NCI-H187 treated with DMSO at 0.1 percent for 48 hours (cell line): Measurements from ENCODE around the gene HOXC10.

ENCODE experiments used
- DNase-seq: peaks from one replicate; lab custom pipeline; 2025; lab: John Stamatoyannopoulos, UW

HOXC10 gene

GRCh38 chr12:53965281-53966084 lies 19.5 kb upstream of the HOXC10 start:
- no peak for DNase-seq

GRCh38 chr12:53966085-53966384 lies 18.9 kb upstream of the HOXC10 start:
- DNase-seq: no peak

GRCh38 chr12:53966385-53967133 lies 18.4 kb upstream of the HOXC10 start:
- DNase-seq: no peak

- DNase-seq: no peak
Observed at GRCh38 chr12:53967421-53967925, 17.5 kb upstream of the HOXC10 start.

- no peak for DNase-seq
Observed at GRCh38 chr12:53968214-53969127, 16.5 kb upstream of the HOXC10 start.

- DNase-seq: no peak
Observed at GRCh38 chr12:53969588-53970259, 15.2 kb upstream of the HOXC10 start.

- no peak for DNase-seq
Observed at GRCh38 chr12:53970451-53970850, 14.5 kb upstream of the HOXC10 start.

GRCh38 chr12:53971129-53971528 lies 13.8 kb upstream of the HOXC10 start:
- no peak for DNase-seq

GRCh38 chr12:53971686-53972085 lies 13.3 kb upstream of the HOXC10 start:
- DNase-seq: no peak

GRCh38 chr12:53972152-53972702 lies 12.7 kb upstream of the HOXC10 start:
- no peak for DNase-seq

GRCh38 chr12:53972722-53973235 lies 12.2 kb upstream of the HOXC10 start, which contains the start of gene HOXC11:
HOXC11 (plus strand) TSS chr12:53973126; CDS start chr12:53973242, 116 bp downstream.
- no peak for DNase-seq

GRCh38 chr12:53973236-53974042 lies 11.5 kb upstream of the HOXC10 start:
- no peak for DNase-seq

- DNase-seq: no peak
Observed at GRCh38 chr12:53974084-53975063, 10.6 kb upstream of the HOXC10 start, which contains the start of gene HOTAIR. HOTAIR (minus strand) TSS chr12:53974954.

- DNase-seq: no peak
Observed at GRCh38 chr12:53975064-53975471, 9.9 kb upstream of the HOXC10 start.

- DNase-seq: no peak
Observed at GRCh38 chr12:53975479-53976152, 9.3 kb upstream of the HOXC10 start.

- no peak for DNase-seq
Observed at GRCh38 chr12:53976172-53976822, 8.6 kb upstream of the HOXC10 start.

GRCh38 chr12:53976823-53977595 lies 7.9 kb upstream of the HOXC10 start:
- no peak for DNase-seq
